ENCODE data around the gene WDR5B.

Gene WDR5B

GRCh38 chr3:122365073-122365472, 50.8 kb downstream of the WDR5B start:
- no peak for DNase-seq

GRCh38 chr3:122364490-122364889, 51.4 kb downstream of the WDR5B start:
- no peak for DNase-seq
